Thoracic aorta (tissue), 2 donors: Measurements from ENCODE around the gene DAP. TPM values are rescaled to one million over a fixed set of nuclear protein-coding genes. Genes with fewer than 3 reads are reported as not detected.
"Not testable (repeated sequence)": the region's sequence is repeated elsewhere in the genome, so short reads cannot be mapped to it uniquely, and the experiment has no call there.

Experiments used
- ATAC-seq: fragments of 150-250 bp; one replicate; pipeline ENCODE4 v1.8.0; 2017; ENCODE audit warnings: low read depth; ENCODE audit not compliant: insufficient number of reproducible peaks, low FRiP score
- DNase-seq: peaks from one replicate; pipeline ENCODE4 v3.0.0-alpha.2; 2020; ENCODE audit warnings: low spot score
- H3K27ac ChIP-seq, 2 donors: fragments of 200-600 bp; sonication (generic); 1 replicate in 1 of 2; 2 replicates in 1 of 2; pipeline ENCODE4 v1.5.1; 2016; ENCODE audit warnings: mild to moderate bottlenecking in 2 of 2, moderate library complexity in 2 of 2
- H3K27me3 ChIP-seq: fragments of 200-600 bp; sonication (generic); replicated peaks from 2 replicates; pipeline ENCODE4 v1.6.0; 2016; ENCODE audit warnings: mild to moderate bottlenecking; ENCODE audit not compliant: insufficient read depth
- H3K36me3 ChIP-seq: fragments of 200-600 bp; sonication (generic); one replicate; pipeline ENCODE4 v1.5.1; 2016
- H3K4me1 ChIP-seq, 2 donors: fragments of 200-600 bp; sonication (generic); 1 replicate in 1 of 2; 2 replicates in 1 of 2; pipeline versions ENCODE4 v1.5.1 to v1.6.0; 2016; ENCODE audit warnings: low read depth in 2 of 2, mild to moderate bottlenecking in 1 of 2; ENCODE audit not compliant: control insufficient read depth in 1 of 2
- H3K4me3 ChIP-seq: fragments of 200-600 bp; sonication (generic); 2 replicates; pipeline ENCODE4 v1.5.1; 2016; ENCODE audit warnings: mild to moderate bottlenecking
- H3K9me3 ChIP-seq: fragments of 200-600 bp; sonication (generic); 2 replicates; pipeline ENCODE4 v1.5.1; 2016
- CTCF ChIP-seq: fragments of 200-600 bp; sonication (generic); IDR thresholded peaks from one replicate; pipeline ENCODE4 v1.5.1; 2019; ENCODE audit warnings: antibody characterized with exemption
- total RNA-seq, 2 donors: library from RNA; depleted of rRNA; stranded (reverse); fragments of >200 nt; gene quantifications; one replicate each; pipeline versions ENCODE4 v1.1.0 to v1.2.3, GENCODE V29; 2016

The DAP gene
- total RNA-seq, 2 donors from 2014 or later, result 79.6 to 113 TPM

- no peak for ATAC-seq
- TF ChIP-seq CTCF, result no peak
- peak overlapping the region; percentile 83 to 86 for H3K27ac ChIP-seq
- no peaks in the 10 kb centered on the region for H3K9me3 ChIP-seq
- H3K27me3 ChIP-seq, result no peaks in the 10 kb centered on the region
- DNase-seq, result no peak
- H3K36me3 ChIP-seq, result no peaks in the 10 kb centered on the region
- H3K4me3 ChIP-seq, result peak overlapping the region; percentile 56
- H3K4me1 ChIP-seq, result peaks cover 30 to 42% of the 10 kb centered on the region in 2 donors
These were observed 35.4 kb downstream of the DAP start for GRCh38 chr5:10725636-10726035.

GRCh38 chr5:10724781-10725507 lies 36.1 kb downstream of the DAP start:
- Histone ChIP-seq H3K4me3 (peak overlapping the region; percentile 56), H3K27ac (peak overlapping the region; percentile 83 to 86), H3K4me1 (peaks cover 30 to 42% of the 10 kb centered on the region in 2 donors), H3K36me3 (no peaks in the 10 kb centered on the region), H3K9me3 (no peaks in the 10 kb centered on the region), H3K27me3 (no peaks in the 10 kb centered on the region)
- DNase-seq (no peak), ATAC-seq (peak; percentile 92)
- peak; percentile 40 for TF ChIP-seq CTCF

- DNase-seq (no peak), ATAC-seq (no peak)
- peak overlapping the region; percentile 7 to 83 for H3K27ac ChIP-seq
- H3K9me3 ChIP-seq, result no peaks in the 10 kb centered on the region
- peaks cover 30 to 42% of the 10 kb centered on the region in 2 donors for H3K4me1 ChIP-seq
- H3K36me3 ChIP-seq, result no peaks in the 10 kb centered on the region
- no peak for TF ChIP-seq CTCF
- no peaks in the 10 kb centered on the region for H3K27me3 ChIP-seq
- H3K4me3 ChIP-seq, result no peak overlapping the region
These were observed 37.5 kb downstream of the DAP start for GRCh38 chr5:10723514-10723913.

GRCh38 chr5:10720766-10721165 lies 40.3 kb downstream of the DAP start:
- ATAC-seq, H3K36me3 ChIP-seq, H3K27me3 ChIP-seq, H3K9me3 ChIP-seq, H3K27ac ChIP-seq, H3K4me3 ChIP-seq, DNase-seq: not testable (repeated sequence)
- H3K4me1 ChIP-seq, result peaks cover 19 to 24% of the 10 kb centered on the region in 2 donors

GRCh38 chr5:10719965-10720364 lies 41.1 kb downstream of the DAP start:
- no peaks in the 10 kb centered on the region for H3K36me3 ChIP-seq
- no peaks in the 10 kb centered on the region for H3K27me3 ChIP-seq
- H3K27ac ChIP-seq, result no peak overlapping the region
- no peak for ATAC-seq
- TF ChIP-seq CTCF, result no peak
- peaks cover 14 to 17% of the 10 kb centered on the region in 2 donors for H3K4me1 ChIP-seq
- no peak overlapping the region for H3K4me3 ChIP-seq
- H3K9me3 ChIP-seq, result no peaks in the 10 kb centered on the region
- DNase-seq, result no peak

- not testable (repeated sequence) for ATAC-seq, H3K9me3 ChIP-seq, DNase-seq
These were observed 42.4 kb downstream of the DAP start for GRCh38 chr5:10718617-10719016.

GRCh38 chr5:10716825-10717224 lies 44.2 kb downstream of the DAP start:
- not testable (repeated sequence) for H3K4me3 ChIP-seq, DNase-seq, H3K36me3 ChIP-seq, ATAC-seq, H3K27ac ChIP-seq, H3K9me3 ChIP-seq, H3K4me1 ChIP-seq, H3K27me3 ChIP-seq

More at GRCh38 chr5:10718617-10719016, 42.4 kb downstream of the DAP start:
- H3K36me3 ChIP-seq, H3K27me3 ChIP-seq, H3K4me1 ChIP-seq, H3K27ac ChIP-seq, H3K4me3 ChIP-seq: not testable (repeated sequence)
